ENCODE results near the gene TTLL11. TPM values are rescaled to one million over a fixed set of nuclear protein-coding genes. Genes with fewer than 3 reads are reported as not detected.

The TTLL11 gene
- polyA plus RNA-seq, 1 donor (not counting 4 experiments of a cell fraction or from before 2014, with no cell fraction given): 8.0 TPM

DNA sequence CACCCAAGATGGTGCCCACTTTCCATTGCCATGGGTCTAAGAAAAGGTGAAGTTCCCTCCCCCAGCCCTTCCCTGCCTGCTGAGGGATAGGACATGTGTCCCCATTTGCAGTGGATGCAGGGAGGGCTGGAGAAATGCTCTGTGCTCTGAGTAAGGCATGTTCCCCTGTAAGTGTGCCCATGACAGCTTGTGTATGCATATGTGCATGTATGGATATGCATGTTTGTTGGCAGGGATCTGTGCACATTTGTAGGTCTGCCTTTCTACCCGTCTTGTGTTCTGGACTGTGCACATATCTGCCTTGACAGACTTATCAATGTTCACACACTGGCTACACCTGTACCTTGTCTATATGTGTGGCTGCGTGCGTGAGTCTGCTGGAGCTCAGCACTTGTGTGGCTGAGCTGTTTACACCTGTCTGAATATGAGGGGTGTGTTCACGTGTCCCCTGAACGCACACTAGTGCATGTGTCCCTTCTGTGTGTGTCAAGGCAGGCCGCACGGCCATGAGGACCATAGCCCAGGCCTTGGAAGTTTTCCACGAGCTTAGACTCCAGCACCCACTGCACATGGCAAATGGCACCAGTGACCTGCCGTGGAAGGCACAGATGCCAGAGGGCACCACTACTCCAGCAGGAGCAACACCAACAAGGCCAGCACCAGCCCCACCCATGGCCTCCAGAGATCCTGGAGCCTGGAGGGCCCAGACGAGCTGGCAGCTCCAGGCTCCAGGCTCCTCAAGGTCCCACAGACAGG, 27.4 kb upstream of the TTLL11 start:
- FAIRE-seq (no peak), DNase-seq (ENCODE audit: low read depth, low spot score) (no peak)
- Histone ChIP-seq H3K27me3 (ENCODE audit: control insufficient read depth, extremely low read depth, insufficient read depth, low read length) (peaks cover 3% of the 10 kb centered on the region), H3K9me3 (ENCODE audit: control insufficient read depth, low read depth, low read length) (no peaks in the 10 kb centered on the region), H3K4me2 (ENCODE audit: control insufficient read depth, extremely low read depth, insufficient read depth, low read depth, low read length) (no peak overlapping the region), H3K27ac (ENCODE audit: control insufficient read depth, insufficient read depth, low read length) (no peak overlapping the region), H3K36me3 (ENCODE audit: control insufficient read depth in 2 of 2, extremely low read depth in 1 of 2, insufficient read depth in 2 of 2, low read length in 2 of 2) (no peaks in the 10 kb centered on the region), H2AFZ (ENCODE audit: control insufficient read depth, low read length) (no peak overlapping the region), H4K20me1 (ENCODE audit: control insufficient read depth, extremely low read depth, insufficient read depth, low read length) (no peaks in the 10 kb centered on the region), H3K9me1 (ENCODE audit: control insufficient read depth, extremely low read depth, insufficient read depth, low read length) (no peaks in the 10 kb centered on the region), H3K9ac (ENCODE audit: control insufficient read depth, extremely low read depth, insufficient read depth, low read length) (no peak overlapping the region), H3K79me2 (ENCODE audit: control insufficient read depth, insufficient read depth, low read length) (no peaks in the 10 kb centered on the region), H3K4me3 (ENCODE audit: control insufficient read depth in 2 of 3, extremely low read depth in 1 of 3, insufficient read depth in 2 of 3, low read depth in 1 of 3, low read length in 3 of 3) (no peak overlapping the region), H3K4me1 (ENCODE audit: control insufficient read depth, extremely low read depth, insufficient read depth, low read length) (peaks cover 11% of the 10 kb centered on the region)
- dilution Hi-C loops (cut with MboI; ENCODE audit: extremely low pct_ligation_motif_present, low sequenced_read_pairs): no loop called here
- TF ChIP-seq, protein P1, sequence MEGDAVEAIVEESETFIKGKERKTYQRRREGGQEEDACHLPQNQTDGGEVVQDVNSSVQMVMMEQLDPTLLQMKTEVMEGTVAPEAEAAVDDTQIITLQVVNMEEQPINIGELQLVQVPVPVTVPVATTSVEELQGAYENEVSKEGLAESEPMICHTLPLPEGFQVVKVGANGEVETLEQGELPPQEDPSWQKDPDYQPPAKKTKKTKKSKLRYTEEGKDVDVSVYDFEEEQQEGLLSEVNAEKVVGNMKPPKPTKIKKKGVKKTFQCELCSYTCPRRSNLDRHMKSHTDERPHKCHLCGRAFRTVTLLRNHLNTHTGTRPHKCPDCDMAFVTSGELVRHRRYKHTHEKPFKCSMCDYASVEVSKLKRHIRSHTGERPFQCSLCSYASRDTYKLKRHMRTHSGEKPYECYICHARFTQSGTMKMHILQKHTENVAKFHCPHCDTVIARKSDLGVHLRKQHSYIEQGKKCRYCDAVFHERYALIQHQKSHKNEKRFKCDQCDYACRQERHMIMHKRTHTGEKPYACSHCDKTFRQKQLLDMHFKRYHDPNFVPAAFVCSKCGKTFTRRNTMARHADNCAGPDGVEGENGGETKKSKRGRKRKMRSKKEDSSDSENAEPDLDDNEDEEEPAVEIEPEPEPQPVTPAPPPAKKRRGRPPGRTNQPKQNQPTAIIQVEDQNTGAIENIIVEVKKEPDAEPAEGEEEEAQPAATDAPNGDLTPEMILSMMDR (optimal IDR thresholded peaks at IDR 0.05 in 1 of 3, IDR thresholded peaks at IDR 0.05 in 1 of 3, conservative IDR thresholded peaks at IDR 0.05 in 1 of 3; ENCODE audit: extremely low read depth in 1 of 3, insufficient read depth in 2 of 3, low read length in 3 of 3): no peak
- TF ChIP-seq EZH2 (IDR thresholded peaks at IDR 0.05; ENCODE audit: low read length): no peak

DNA sequence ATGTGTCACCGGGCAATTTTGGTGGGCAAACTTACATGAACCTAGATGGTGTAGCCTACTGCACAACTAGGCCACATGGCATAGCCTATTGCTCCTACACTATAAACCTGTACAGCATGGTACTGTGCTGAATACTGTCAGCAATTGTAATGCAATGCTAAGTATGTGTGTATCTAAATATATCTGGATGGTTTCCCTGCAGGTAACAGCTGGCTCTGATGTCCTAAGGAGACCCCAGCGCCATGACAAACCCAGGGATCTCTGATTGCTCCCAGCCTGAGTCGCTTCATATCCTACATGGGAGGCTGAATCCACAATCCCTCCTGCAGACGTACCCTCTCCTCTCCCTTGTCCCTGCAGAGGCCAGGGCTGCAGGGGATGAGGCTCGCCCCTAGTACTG, 26.6 kb upstream of the TTLL11 start:
- H2AFZ ChIP-seq (ENCODE audit: control insufficient read depth, low read length): no peak overlapping the region
- no peaks in the 10 kb centered on the region for H3K9me3 ChIP-seq (ENCODE audit: control insufficient read depth, low read depth, low read length)
- H3K4me2 ChIP-seq (ENCODE audit: control insufficient read depth, extremely low read depth, insufficient read depth, low read depth, low read length): no peak overlapping the region
- no peaks in the 10 kb centered on the region for H3K9me1 ChIP-seq (ENCODE audit: control insufficient read depth, extremely low read depth, insufficient read depth, low read length)
- DNase-seq (ENCODE audit: low read depth, low spot score): no peak
- H3K27ac ChIP-seq (ENCODE audit: control insufficient read depth, insufficient read depth, low read length): no peak overlapping the region
- peaks cover 3% of the 10 kb centered on the region for H3K27me3 ChIP-seq (ENCODE audit: control insufficient read depth, extremely low read depth, insufficient read depth, low read length)
- H3K9ac ChIP-seq (ENCODE audit: control insufficient read depth, extremely low read depth, insufficient read depth, low read length): no peak overlapping the region
- no peaks in the 10 kb centered on the region for H4K20me1 ChIP-seq (ENCODE audit: control insufficient read depth, extremely low read depth, insufficient read depth, low read length)
- dilution Hi-C loops (cut with MboI; ENCODE audit: extremely low pct_ligation_motif_present, low sequenced_read_pairs): no loop called here
- H3K4me1 ChIP-seq (ENCODE audit: control insufficient read depth, extremely low read depth, insufficient read depth, low read length): peaks cover 8% of the 10 kb centered on the region
- H3K4me3 ChIP-seq (ENCODE audit: control insufficient read depth in 2 of 3, extremely low read depth in 1 of 3, insufficient read depth in 2 of 3, low read depth in 1 of 3, low read length in 3 of 3): no peak overlapping the region
- H3K79me2 ChIP-seq (ENCODE audit: control insufficient read depth, insufficient read depth, low read length): no peaks in the 10 kb centered on the region
- no peak for TF ChIP-seq EZH2 (IDR thresholded peaks at IDR 0.05; ENCODE audit: low read length)
- TF ChIP-seq, protein P1 (optimal IDR thresholded peaks at IDR 0.05 in 1 of 3, IDR thresholded peaks at IDR 0.05 in 1 of 3, conservative IDR thresholded peaks at IDR 0.05 in 1 of 3; ENCODE audit: extremely low read depth in 1 of 3, insufficient read depth in 2 of 3, low read length in 3 of 3): no peak
- no peak for FAIRE-seq
- no peaks in the 10 kb centered on the region for H3K36me3 ChIP-seq (ENCODE audit: control insufficient read depth in 2 of 2, extremely low read depth in 1 of 2, insufficient read depth in 2 of 2, low read length in 2 of 2)

All from keratinocyte (primary cell).